ENCODE results near the gene GRIA4.

Gene GRIA4

GRCh38 chr11:105612771-105613170 is 2.9 kb downstream of the GRIA4 start:
- H3K27ac Mint-ChIP-seq, result no peak overlapping the region
- peaks cover 3% of the 10 kb centered on the region for H3K4me1 Mint-ChIP-seq
- H3K9me3 Mint-ChIP-seq, result no peaks in the 10 kb centered on the region
- no peak for DNase-seq
- CTCF ChIA-PET, result no interaction called here
- peaks cover 33% of the 10 kb centered on the region for H3K27me3 Mint-ChIP-seq
- H3K36me3 Mint-ChIP-seq, result no peaks in the 10 kb centered on the region
- H3K4me3 Mint-ChIP-seq, result no peak overlapping the region

- Mint-ChIP-seq H3K36me3 (no peaks in the 10 kb centered on the region), H3K27ac (no peak overlapping the region)
These were observed 3.3 kb downstream of the GRIA4 start for GRCh38 chr11:105613183-105613582.

GRCh38 chr11:105618343-105618955 is 8.6 kb downstream of the GRIA4 start:
- CTCF ChIA-PET, result no interaction called here
- no peak for DNase-seq
- Mint-ChIP-seq H3K36me3 (no peaks in the 10 kb centered on the region), H3K9me3 (no peaks in the 10 kb centered on the region), H3K27me3 (no peaks in the 10 kb centered on the region), H3K4me1 (no peaks in the 10 kb centered on the region), H3K4me3 (no peak overlapping the region), H3K27ac (no peak overlapping the region)

More at GRCh38 chr11:105613183-105613582, 3.3 kb downstream of the GRIA4 start:
- Mint-ChIP-seq H3K9me3 (no peaks in the 10 kb centered on the region), H3K4me3 (no peak overlapping the region), H3K4me1 (peaks cover 3% of the 10 kb centered on the region), H3K27me3 (peaks cover 33% of the 10 kb centered on the region)
- CTCF ChIA-PET, result no interaction called here
- no peak for DNase-seq

GRCh38 chr11:105619556-105619955 is 9.7 kb downstream of the GRIA4 start:
- CTCF ChIA-PET, result no interaction called here
- Mint-ChIP-seq H3K36me3 (no peaks in the 10 kb centered on the region), H3K9me3 (no peaks in the 10 kb centered on the region), H3K4me1 (no peaks in the 10 kb centered on the region), H3K27me3 (no peaks in the 10 kb centered on the region), H3K4me3 (no peak overlapping the region), H3K27ac (no peak overlapping the region)
- no peak for DNase-seq

- CTCF ChIA-PET, result no interaction called here
- H3K4me3 Mint-ChIP-seq, result no peak overlapping the region
- no peaks in the 10 kb centered on the region for H3K4me1 Mint-ChIP-seq
- DNase-seq, result no peak
- no peaks in the 10 kb centered on the region for H3K27me3 Mint-ChIP-seq
- no peaks in the 10 kb centered on the region for H3K36me3 Mint-ChIP-seq
- H3K9me3 Mint-ChIP-seq, result no peaks in the 10 kb centered on the region
- H3K27ac Mint-ChIP-seq, result no peak overlapping the region
These were observed 12.1 kb downstream of the GRIA4 start for GRCh38 chr11:105622016-105622415.

GRCh38 chr11:105632316-105632715 is 22.4 kb downstream of the GRIA4 start:
- H3K27ac Mint-ChIP-seq, result no peak overlapping the region
- no peaks in the 10 kb centered on the region for H3K27me3 Mint-ChIP-seq
- DNase-seq, result no peak
- no peak overlapping the region for H3K4me3 Mint-ChIP-seq
- CTCF ChIA-PET, result no interaction called here
- H3K4me1 Mint-ChIP-seq, result no peaks in the 10 kb centered on the region
- H3K9me3 Mint-ChIP-seq, result no peaks in the 10 kb centered on the region
- H3K36me3 Mint-ChIP-seq, result no peaks in the 10 kb centered on the region

GRCh38 chr11:105635466-105635865 is 25.6 kb downstream of the GRIA4 start:
- CTCF ChIA-PET, result no interaction called here

GRCh38 chr11:105636496-105636895 is 26.6 kb downstream of the GRIA4 start:
- CTCF ChIA-PET, result no interaction called here
- no peaks in the 10 kb centered on the region for H3K36me3 Mint-ChIP-seq
- DNase-seq, result no peak
- no peaks in the 10 kb centered on the region for H3K27me3 Mint-ChIP-seq
- H3K27ac Mint-ChIP-seq, result no peak overlapping the region
- H3K4me1 Mint-ChIP-seq, result no peaks in the 10 kb centered on the region
- H3K4me3 Mint-ChIP-seq, result no peak overlapping the region
- no peaks in the 10 kb centered on the region for H3K9me3 Mint-ChIP-seq

More at GRCh38 chr11:105635466-105635865, 25.6 kb downstream of the GRIA4 start:
- no peaks in the 10 kb centered on the region for H3K36me3 Mint-ChIP-seq
- H3K4me1 Mint-ChIP-seq, result no peaks in the 10 kb centered on the region
- no peak for DNase-seq
- H3K27me3 Mint-ChIP-seq, result no peaks in the 10 kb centered on the region
- no peaks in the 10 kb centered on the region for H3K9me3 Mint-ChIP-seq
- no peak overlapping the region for H3K4me3 Mint-ChIP-seq
- H3K27ac Mint-ChIP-seq, result no peak overlapping the region

- Mint-ChIP-seq H3K36me3 (no peaks in the 10 kb centered on the region), H3K27me3 (no peaks in the 10 kb centered on the region), H3K4me3 (no peak overlapping the region), H3K4me1 (no peaks in the 10 kb centered on the region), H3K27ac (no peak overlapping the region), H3K9me3 (no peaks in the 10 kb centered on the region)
- CTCF ChIA-PET, result no interaction called here
- no peak for DNase-seq
These were observed 29.7 kb downstream of the GRIA4 start for GRCh38 chr11:105639527-105639926.

- Mint-ChIP-seq H3K27me3 (no peaks in the 10 kb centered on the region), H3K4me1 (no peaks in the 10 kb centered on the region), H3K36me3 (no peaks in the 10 kb centered on the region), H3K27ac (no peak overlapping the region), H3K9me3 (no peaks in the 10 kb centered on the region), H3K4me3 (no peak overlapping the region)
- CTCF ChIA-PET, result no interaction called here
- no peak for DNase-seq
These were observed 31.6 kb downstream of the GRIA4 start for GRCh38 chr11:105641433-105641832.

GRCh38 chr11:105642870-105643269 is 33.0 kb downstream of the GRIA4 start:
- Mint-ChIP-seq H3K27me3 (no peaks in the 10 kb centered on the region), H3K4me3 (no peak overlapping the region), H3K36me3 (no peaks in the 10 kb centered on the region), H3K9me3 (peaks cover 3% of the 10 kb centered on the region), H3K27ac (no peak overlapping the region), H3K4me1 (no peaks in the 10 kb centered on the region)
- CTCF ChIA-PET, result no interaction called here
- no peak for DNase-seq

- H3K27ac Mint-ChIP-seq, result no peak overlapping the region
- CTCF ChIA-PET, result no interaction called here
- no peak overlapping the region for H3K4me3 Mint-ChIP-seq
- DNase-seq, result no peak
- no peaks in the 10 kb centered on the region for H3K4me1 Mint-ChIP-seq
- H3K27me3 Mint-ChIP-seq, result no peaks in the 10 kb centered on the region
- peaks cover 3% of the 10 kb centered on the region for H3K9me3 Mint-ChIP-seq
- H3K36me3 Mint-ChIP-seq, result no peaks in the 10 kb centered on the region
These were observed 35.1 kb downstream of the GRIA4 start for GRCh38 chr11:105644839-105645573.

- H3K4me1 Mint-ChIP-seq, result no peaks in the 10 kb centered on the region
- no peak overlapping the region for H3K27ac Mint-ChIP-seq
- no peak overlapping the region for H3K4me3 Mint-ChIP-seq
- H3K27me3 Mint-ChIP-seq, result no peaks in the 10 kb centered on the region
- no peaks in the 10 kb centered on the region for H3K36me3 Mint-ChIP-seq
- DNase-seq, result no peak
- CTCF ChIA-PET, result interaction anchor here (0.6 kb wide), 1 partner anchor 1292 kb away, joined by 3 read pairs; no protein-coding TSS in a partner anchor
- H3K9me3 Mint-ChIP-seq, result peaks cover 3% of the 10 kb centered on the region
These were observed 37.9 kb downstream of the GRIA4 start for GRCh38 chr11:105647780-105648179.

GRCh38 chr11:105648762-105649161 is 38.9 kb downstream of the GRIA4 start:
- CTCF ChIA-PET, result no interaction called here
- H3K4me3 Mint-ChIP-seq, result no peak overlapping the region
- H3K36me3 Mint-ChIP-seq, result no peaks in the 10 kb centered on the region
- no peak for DNase-seq
- no peaks in the 10 kb centered on the region for H3K27me3 Mint-ChIP-seq
- H3K4me1 Mint-ChIP-seq, result no peaks in the 10 kb centered on the region
- peaks cover 3% of the 10 kb centered on the region for H3K9me3 Mint-ChIP-seq
- no peak overlapping the region for H3K27ac Mint-ChIP-seq

GRCh38 chr11:105665281-105665680 is 55.4 kb downstream of the GRIA4 start:
- no peaks in the 10 kb centered on the region for H3K36me3 Mint-ChIP-seq
- no peaks in the 10 kb centered on the region for H3K4me1 Mint-ChIP-seq
- no peak overlapping the region for H3K4me3 Mint-ChIP-seq
- no peak for DNase-seq
- H3K27me3 Mint-ChIP-seq, result no peaks in the 10 kb centered on the region
- CTCF ChIA-PET, result no interaction called here
- H3K9me3 Mint-ChIP-seq, result no peaks in the 10 kb centered on the region
- H3K27ac Mint-ChIP-seq, result no peak overlapping the region
